Astrocyte (in vitro differentiated cells and primary cell): ENCODE measurements around the gene SAE1.

Experiments
- CTCF ChIP-seq: IDR thresholded peaks from 2 replicates; pipeline ENCODE4 v1.5.1; 2011; ENCODE audit warnings: low read depth, mild to moderate bottlenecking, inconsistent platforms, low read length, moderate library complexity; ENCODE audit not compliant: insufficient read depth
- EZH2 ChIP-seq: IDR thresholded peaks from 2 replicates; pipeline ENCODE4 v1.6.1; 2012; ENCODE audit warnings: mild to moderate bottlenecking, low read length, inconsistent platforms; ENCODE audit not compliant: insufficient read depth

GRCh38 chr19:47086280-47086679 lies 44.4 kb upstream of the SAE1 start:
- no peak for TF ChIP-seq CTCF
- no peak for TF ChIP-seq EZH2
